ENCODE data around the gene CELF5. TPM values are rescaled to one million over a fixed set of nuclear protein-coding genes. Genes with fewer than 3 reads are reported as not detected.

Gene CELF5
- total and polyA plus RNA-seq, 10 of the 15 experiments (the other 5 are each of a cell fraction or from before 2014, with no cell fraction given), result 0.01 to 0.04 TPM; not detected in 8

DNA sequence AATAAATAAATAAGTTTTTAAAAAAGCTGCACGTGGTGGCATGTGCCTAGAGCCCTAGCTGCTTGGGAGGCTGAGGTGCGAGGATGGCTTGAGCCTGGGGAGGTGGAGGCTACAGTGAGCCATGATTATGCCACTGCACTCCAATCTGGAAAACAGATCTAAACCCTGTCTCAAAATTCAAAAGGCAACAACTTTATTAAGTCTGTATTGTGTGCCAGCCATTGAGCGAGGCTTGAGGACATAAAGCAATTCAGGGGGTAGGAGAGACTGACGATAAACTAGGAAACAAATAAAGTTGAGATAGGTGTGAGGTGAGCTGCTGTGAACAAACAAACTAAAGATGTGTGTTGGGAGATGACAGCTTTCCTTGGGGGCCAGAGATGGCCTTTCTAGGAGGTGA lies 8.7 kb downstream of the CELF5 start:
- Histone ChIP-seq H3K9me3 (replicated peaks; ENCODE audit: control insufficient read depth, insufficient read depth, low read length) (no peaks in the 10 kb centered on the region), H3K9ac (ENCODE audit: control insufficient read depth, insufficient read depth, low read length) (no peak overlapping the region), H3K27me3 (replicated peaks in 1 of 2; ENCODE audit: control insufficient read depth in 2 of 2, insufficient read depth in 2 of 2, low read length in 1 of 2) (no peaks in the 10 kb centered on the region; a peak in 2 of 4 replicates), H3K27ac (ENCODE audit: control insufficient read depth, insufficient read depth) (no peak overlapping the region), H3K79me2 (ENCODE audit: control insufficient read depth, insufficient read depth, low read length) (no peaks in the 10 kb centered on the region), H3K36me3 (ENCODE audit: control insufficient read depth in 2 of 2, insufficient read depth in 2 of 2, low read length in 1 of 2) (no peaks in the 10 kb centered on the region), H3K4me3 (no peak overlapping the region), H3K4me2 (ENCODE audit: control insufficient read depth, insufficient read depth) (no peak overlapping the region), H3K4me1 (ENCODE audit: control insufficient read depth, insufficient read depth, low read length) (no peaks in the 10 kb centered on the region), H2AFZ (ENCODE audit: control insufficient read depth, low read depth, low read length) (no peak overlapping the region), H4K20me1 (ENCODE audit: control insufficient read depth, insufficient read depth) (no peaks in the 10 kb centered on the region)
- no TSS peak for BruUV-seq (replicated peaks)
- ChIA-PET SMC1A (ENCODE audit: uncharacterized antibody, unreplicated experiment) (no interaction called here), POLR2A (no interaction called here), CTCF (no interaction called here), RAD21 (ENCODE audit: unreplicated experiment) (no interaction called here)
- no peak for DNase-seq (ENCODE audit: low read depth, low spot score)
- no peak for ATAC-seq
- TF ChIP-seq KLF5 (IDR thresholded peaks at IDR 0.05; ENCODE audit: partially characterized antibody) (no peak), ZNF274 (IDR thresholded peaks at IDR 0.05; ENCODE audit: insufficient read depth, insufficient read length) (no peak), SUPT20H (IDR thresholded peaks at IDR 0.05; ENCODE audit: borderline replicate concordance, control insufficient read depth, low read depth, low read length) (no peak)
- TF ChIP-seq, protein P1, sequence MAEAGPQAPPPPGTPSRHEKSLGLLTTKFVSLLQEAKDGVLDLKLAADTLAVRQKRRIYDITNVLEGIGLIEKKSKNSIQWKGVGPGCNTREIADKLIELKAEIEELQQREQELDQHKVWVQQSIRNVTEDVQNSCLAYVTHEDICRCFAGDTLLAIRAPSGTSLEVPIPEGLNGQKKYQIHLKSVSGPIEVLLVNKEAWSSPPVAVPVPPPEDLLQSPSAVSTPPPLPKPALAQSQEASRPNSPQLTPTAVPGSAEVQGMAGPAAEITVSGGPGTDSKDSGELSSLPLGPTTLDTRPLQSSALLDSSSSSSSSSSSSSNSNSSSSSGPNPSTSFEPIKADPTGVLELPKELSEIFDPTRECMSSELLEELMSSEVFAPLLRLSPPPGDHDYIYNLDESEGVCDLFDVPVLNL (IDR thresholded peaks at IDR 0.05; ENCODE audit: low read depth, low read length), result no peak
- no peak for FAIRE-seq
- intact Hi-C loops (cut with micrococcal nuclease; ENCODE audit: unreplicated experiment), result no loop called here
- in situ Hi-C loops (cut with MboI), result no loop called here
- WGBS (ENCODE audit: insufficient coverage, insufficient replicate concordance, low lambda C conversion rate, missing lambda C conversion rate), result 34% methylated on average over 4 of the region's 4 CpGs

DNA sequence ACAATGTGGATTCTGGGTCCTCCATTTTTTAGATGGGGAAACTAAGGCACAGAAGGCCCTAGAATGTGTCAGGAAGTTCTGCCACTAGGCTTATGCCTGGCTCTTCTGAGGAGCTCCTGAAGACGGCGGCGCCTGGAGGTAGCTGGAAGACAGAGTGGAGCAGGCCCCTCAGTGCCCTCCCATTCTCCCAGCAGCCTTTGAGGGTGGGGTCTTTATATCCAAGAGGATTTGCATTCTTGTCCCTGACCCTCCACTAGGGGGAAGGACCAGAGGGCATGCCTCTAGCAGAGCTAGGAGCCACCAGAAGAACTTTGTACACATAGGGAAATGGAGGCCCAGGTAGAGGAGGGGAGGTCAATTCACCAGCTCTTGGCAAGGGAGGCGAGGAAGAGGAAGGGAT lies 9.4 kb downstream of the CELF5 start:
- Histone ChIP-seq H3K4me3 (no peak overlapping the region), H3K27ac (ENCODE audit: control insufficient read depth, insufficient read depth) (no peak overlapping the region), H3K4me2 (ENCODE audit: control insufficient read depth, insufficient read depth) (no peak overlapping the region), H3K4me1 (ENCODE audit: control insufficient read depth, insufficient read depth, low read length) (no peaks in the 10 kb centered on the region), H3K9me3 (replicated peaks; ENCODE audit: control insufficient read depth, insufficient read depth, low read length) (no peaks in the 10 kb centered on the region), H3K36me3 (ENCODE audit: control insufficient read depth in 2 of 2, insufficient read depth in 2 of 2, low read length in 1 of 2) (no peaks in the 10 kb centered on the region), H3K27me3 (replicated peaks in 1 of 2; ENCODE audit: control insufficient read depth in 2 of 2, insufficient read depth in 2 of 2, low read length in 1 of 2) (no peaks in the 10 kb centered on the region; a peak in 1 of 4 replicates), H3K79me2 (ENCODE audit: control insufficient read depth, insufficient read depth, low read length) (no peaks in the 10 kb centered on the region), H2AFZ (ENCODE audit: control insufficient read depth, low read depth, low read length) (no peak overlapping the region), H3K9ac (ENCODE audit: control insufficient read depth, insufficient read depth, low read length) (no peak overlapping the region), H4K20me1 (ENCODE audit: control insufficient read depth, insufficient read depth) (no peaks in the 10 kb centered on the region)
- ATAC-seq (no peak), FAIRE-seq (no peak), DNase-seq (ENCODE audit: low read depth, low spot score) (no peak)
- intact Hi-C loops (cut with micrococcal nuclease; ENCODE audit: unreplicated experiment) (no loop called here), in situ Hi-C loops (cut with MboI) (no loop called here)
- ChIA-PET POLR2A (no interaction called here), RAD21 (ENCODE audit: unreplicated experiment) (no interaction called here), CTCF (no interaction called here), SMC1A (ENCODE audit: uncharacterized antibody, unreplicated experiment) (no interaction called here)
- 52% methylated on average over 4 of the region's 4 CpGs for WGBS (ENCODE audit: insufficient coverage, insufficient replicate concordance, low lambda C conversion rate, missing lambda C conversion rate)
- BruUV-seq (replicated peaks), result no TSS peak
- TF ChIP-seq NR2F1 (conservative IDR thresholded peaks at IDR 0.05) (no peak), GABPA (IDR thresholded peaks at IDR 0.05; ENCODE audit: low read depth) (no peak), ZNF274 (IDR thresholded peaks at IDR 0.05; ENCODE audit: insufficient read depth, insufficient read length) (no peak), SIX5 (IDR thresholded peaks at IDR 0.05; ENCODE audit: low read depth, low read length, severe bottlenecking) (no peak), CEBPB (IDR thresholded peaks at IDR 0.05; ENCODE audit: borderline replicate concordance in 1 of 2, low read depth in 2 of 2, low read length in 2 of 2) (no peak), ATF7 (IDR thresholded peaks at IDR 0.05; ENCODE audit: low read depth) (no peak), TCF3 (IDR thresholded peaks at IDR 0.05; ENCODE audit: borderline replicate concordance, insufficient read depth, low read depth, low read length) (no peak), SP1 (IDR thresholded peaks at IDR 0.05; ENCODE audit: low read depth, low read length) (no peak)
- TF ChIP-seq, protein P2, sequence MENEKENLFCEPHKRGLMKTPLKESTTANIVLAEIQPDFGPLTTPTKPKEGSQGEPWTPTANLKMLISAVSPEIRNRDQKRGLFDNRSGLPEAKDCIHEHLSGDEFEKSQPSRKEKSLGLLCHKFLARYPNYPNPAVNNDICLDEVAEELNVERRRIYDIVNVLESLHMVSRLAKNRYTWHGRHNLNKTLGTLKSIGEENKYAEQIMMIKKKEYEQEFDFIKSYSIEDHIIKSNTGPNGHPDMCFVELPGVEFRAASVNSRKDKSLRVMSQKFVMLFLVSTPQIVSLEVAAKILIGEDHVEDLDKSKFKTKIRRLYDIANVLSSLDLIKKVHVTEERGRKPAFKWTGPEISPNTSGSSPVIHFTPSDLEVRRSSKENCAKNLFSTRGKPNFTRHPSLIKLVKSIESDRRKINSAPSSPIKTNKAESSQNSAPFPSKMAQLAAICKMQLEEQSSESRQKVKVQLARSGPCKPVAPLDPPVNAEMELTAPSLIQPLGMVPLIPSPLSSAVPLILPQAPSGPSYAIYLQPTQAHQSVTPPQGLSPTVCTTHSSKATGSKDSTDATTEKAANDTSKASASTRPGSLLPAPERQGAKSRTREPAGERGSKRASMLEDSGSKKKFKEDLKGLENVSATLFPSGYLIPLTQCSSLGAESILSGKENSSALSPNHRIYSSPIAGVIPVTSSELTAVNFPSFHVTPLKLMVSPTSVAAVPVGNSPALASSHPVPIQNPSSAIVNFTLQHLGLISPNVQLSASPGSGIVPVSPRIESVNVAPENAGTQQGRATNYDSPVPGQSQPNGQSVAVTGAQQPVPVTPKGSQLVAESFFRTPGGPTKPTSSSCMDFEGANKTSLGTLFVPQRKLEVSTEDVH (IDR thresholded peaks at IDR 0.05; ENCODE audit: low read depth, partially characterized antibody), result no peak
- TF ChIP-seq, protein P3, sequence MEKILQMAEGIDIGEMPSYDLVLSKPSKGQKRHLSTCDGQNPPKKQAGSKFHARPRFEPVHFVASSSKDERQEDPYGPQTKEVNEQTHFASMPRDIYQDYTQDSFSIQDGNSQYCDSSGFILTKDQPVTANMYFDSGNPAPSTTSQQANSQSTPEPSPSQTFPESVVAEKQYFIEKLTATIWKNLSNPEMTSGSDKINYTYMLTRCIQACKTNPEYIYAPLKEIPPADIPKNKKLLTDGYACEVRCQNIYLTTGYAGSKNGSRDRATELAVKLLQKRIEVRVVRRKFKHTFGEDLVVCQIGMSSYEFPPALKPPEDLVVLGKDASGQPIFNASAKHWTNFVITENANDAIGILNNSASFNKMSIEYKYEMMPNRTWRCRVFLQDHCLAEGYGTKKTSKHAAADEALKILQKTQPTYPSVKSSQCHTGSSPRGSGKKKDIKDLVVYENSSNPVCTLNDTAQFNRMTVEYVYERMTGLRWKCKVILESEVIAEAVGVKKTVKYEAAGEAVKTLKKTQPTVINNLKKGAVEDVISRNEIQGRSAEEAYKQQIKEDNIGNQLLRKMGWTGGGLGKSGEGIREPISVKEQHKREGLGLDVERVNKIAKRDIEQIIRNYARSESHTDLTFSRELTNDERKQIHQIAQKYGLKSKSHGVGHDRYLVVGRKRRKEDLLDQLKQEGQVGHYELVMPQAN (conservative IDR thresholded peaks at IDR 0.05), result no peak
